Uterus (tissue), 2 donors: ENCODE data around the gene NOS1AP.

Experiments
- CTCF ChIP-seq, 4 experiments: fragments of 200-600 bp in 2 of 4; fragments of 450-650 bp in 2 of 4; sonication (generic) in 2 of 4; IDR thresholded peaks; one replicate each; pipeline ENCODE4 v1.5.1; 2016 to 2019; ENCODE audit warnings: antibody characterized with exemption in 4 of 4, mild to moderate bottlenecking in 2 of 4, moderate library complexity in 1 of 4
- POLR2A ChIP-seq, 2 donors: fragments of 450-650 bp; IDR thresholded peaks; one replicate each; pipeline ENCODE4 v1.6.1; 2016; ENCODE audit warnings: antibody characterized with exemption in 2 of 2, mild to moderate bottlenecking in 1 of 2, moderate library complexity in 1 of 2

- TF ChIP-seq CTCF (IDR thresholded peaks at IDR 0.05) (no peak), POLR2A (IDR thresholded peaks at IDR 0.05) (no peak)
Observed at GRCh38 chr1:162169031-162169790, 99.7 kb downstream of the NOS1AP start.
